ENCODE data around the gene YARS1. TPM values are rescaled to one million over a fixed set of nuclear protein-coding genes. Genes with fewer than 3 reads are reported as not detected.

The YARS1 gene
- total RNA-seq, 1 experiment from 2014 or later, result 244 TPM

- ChIA-PET RAD21 (ENCODE audit: low non-redundant PET in 1 of 2, low total read pairs in 2 of 2, uncharacterized antibody in 2 of 2, unreplicated experiment in 2 of 2) (no interaction called here), POLR2A (no interaction called here), CTCF (no interaction called here)
- no TSS peak for BruUV-seq (replicated peaks)
- H2AFZ ChIP-seq (ENCODE audit: low read depth, low read length, poor library complexity, severe bottlenecking), result no peak overlapping the region
- H3K9me2 ChIP-seq (ENCODE audit: insufficient read depth), result no peaks in the 10 kb centered on the region
- no peak overlapping the region for H3K4me3 ChIP-seq (replicated peaks in 1 of 2; ENCODE audit: low read depth in 1 of 2, low read length in 2 of 2)
- ATAC-seq (no peak), DNase-seq (ENCODE audit: low read depth, low spot score) (no peak)
- no peaks in the 10 kb centered on the region; the same call in 1 of the 2 replicates for H4K20me1 ChIP-seq (ENCODE audit: insufficient read depth)
- intact Hi-C loops (cut with micrococcal nuclease), result no loop called here
- H3K4me2 ChIP-seq (ENCODE audit: low read length), result no peak overlapping the region
- H3K9me3 ChIP-seq (ENCODE audit: control insufficient read depth in 1 of 2, insufficient read depth in 1 of 2, low read depth in 1 of 2, low read length in 2 of 2), result no peaks in the 10 kb centered on the region
- H3K9ac ChIP-seq (ENCODE audit: low read length), result no peak overlapping the region
- no peaks in the 10 kb centered on the region for H3K79me2 ChIP-seq (ENCODE audit: insufficient read depth, low read length)
- no peaks in the 10 kb centered on the region for H3K27me3 ChIP-seq (ENCODE audit: insufficient read depth, low read length)
- H3K4me1 ChIP-seq (ENCODE audit: control insufficient read depth in 1 of 2, insufficient read depth in 2 of 2, low read length in 2 of 2), result no peaks in the 10 kb centered on the region
- TF ChIP-seq, protein P1, sequence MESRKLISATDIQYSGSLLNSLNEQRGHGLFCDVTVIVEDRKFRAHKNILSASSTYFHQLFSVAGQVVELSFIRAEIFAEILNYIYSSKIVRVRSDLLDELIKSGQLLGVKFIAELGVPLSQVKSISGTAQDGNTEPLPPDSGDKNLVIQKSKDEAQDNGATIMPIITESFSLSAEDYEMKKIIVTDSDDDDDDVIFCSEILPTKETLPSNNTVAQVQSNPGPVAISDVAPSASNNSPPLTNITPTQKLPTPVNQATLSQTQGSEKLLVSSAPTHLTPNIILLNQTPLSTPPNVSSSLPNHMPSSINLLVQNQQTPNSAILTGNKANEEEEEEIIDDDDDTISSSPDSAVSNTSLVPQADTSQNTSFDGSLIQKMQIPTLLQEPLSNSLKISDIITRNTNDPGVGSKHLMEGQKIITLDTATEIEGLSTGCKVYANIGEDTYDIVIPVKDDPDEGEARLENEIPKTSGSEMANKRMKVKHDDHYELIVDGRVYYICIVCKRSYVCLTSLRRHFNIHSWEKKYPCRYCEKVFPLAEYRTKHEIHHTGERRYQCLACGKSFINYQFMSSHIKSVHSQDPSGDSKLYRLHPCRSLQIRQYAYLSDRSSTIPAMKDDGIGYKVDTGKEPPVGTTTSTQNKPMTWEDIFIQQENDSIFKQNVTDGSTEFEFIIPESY (IDR thresholded peaks at IDR 0.05; ENCODE audit: extremely low read depth, insufficient replicate concordance, low read length), result no peak
- TF ChIP-seq EZH2 (IDR thresholded peaks at IDR 0.05) (no peak), SP1 (IDR thresholded peaks at IDR 0.05; ENCODE audit: low read depth) (no peak)
- H3K27ac ChIP-seq (ENCODE audit: low read depth, low read length), result no peak overlapping the region
- peaks cover 14 to 17% of the 10 kb centered on the region in 2 experiments; a peak in 2 of 4 replicates for H3K36me3 ChIP-seq (ENCODE audit: control insufficient read depth in 1 of 2, insufficient read depth in 2 of 2, low read length in 2 of 2)
These were observed 42.8 kb upstream of the YARS1 start for GRCh38 chr1:32859915-32860314.

DNA sequence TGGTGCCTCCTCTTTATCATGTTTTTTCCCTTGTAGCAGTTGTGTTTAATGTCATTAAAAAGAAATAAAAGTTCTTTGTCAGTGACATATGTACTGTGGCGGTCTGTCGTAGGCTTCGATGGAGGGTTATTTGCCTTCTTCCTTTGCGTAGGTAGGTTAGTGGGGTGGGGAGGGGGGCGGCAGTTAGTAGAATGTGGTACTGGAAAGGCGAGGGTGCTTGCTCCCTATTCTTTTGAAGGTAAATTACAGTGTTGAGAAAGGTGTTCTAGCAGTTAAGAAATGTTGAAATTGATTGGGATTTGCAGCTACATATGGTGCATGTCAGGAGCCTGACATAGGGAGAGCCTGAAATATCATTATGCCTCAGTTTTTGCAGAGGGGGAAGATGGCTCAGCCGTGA is 41.6 kb upstream of the YARS1 start:
- intact Hi-C loops (cut with micrococcal nuclease), result no loop called here
- Histone ChIP-seq H3K27ac (ENCODE audit: low read depth, low read length) (no peak overlapping the region), H2AFZ (ENCODE audit: low read depth, low read length, poor library complexity, severe bottlenecking) (no peak overlapping the region), H3K9me2 (ENCODE audit: insufficient read depth) (no peaks in the 10 kb centered on the region), H3K36me3 (ENCODE audit: control insufficient read depth in 1 of 2, insufficient read depth in 2 of 2, low read length in 2 of 2) (peaks cover 14 to 24% of the 10 kb centered on the region in 2 experiments; a peak in 2 of 4 replicates), H3K4me2 (ENCODE audit: low read length) (no peak overlapping the region), H3K9ac (ENCODE audit: low read length) (no peak overlapping the region), H4K20me1 (ENCODE audit: insufficient read depth) (no peaks in the 10 kb centered on the region; the same call in 1 of the 2 replicates), H3K9me3 (ENCODE audit: control insufficient read depth in 1 of 2, insufficient read depth in 1 of 2, low read depth in 1 of 2, low read length in 2 of 2) (no peaks in the 10 kb centered on the region), H3K79me2 (ENCODE audit: insufficient read depth, low read length) (no peaks in the 10 kb centered on the region), H3K4me3 (replicated peaks in 1 of 2; ENCODE audit: low read depth in 1 of 2, low read length in 2 of 2) (no peak overlapping the region), H3K27me3 (ENCODE audit: insufficient read depth, low read length) (no peaks in the 10 kb centered on the region), H3K4me1 (ENCODE audit: control insufficient read depth in 1 of 2, insufficient read depth in 2 of 2, low read length in 2 of 2) (no peaks in the 10 kb centered on the region)
- ChIA-PET POLR2A (no interaction called here), RAD21 (ENCODE audit: low non-redundant PET in 1 of 2, low total read pairs in 2 of 2, uncharacterized antibody in 2 of 2, unreplicated experiment in 2 of 2) (no interaction called here), CTCF (no interaction called here)
- BruUV-seq (replicated peaks), result no TSS peak
- no peak for ATAC-seq
- DNase-seq (ENCODE audit: low read depth, low spot score), result no peak
- no peak for TF ChIP-seq EZH2phosphoT487 (IDR thresholded peaks at IDR 0.05; ENCODE audit: borderline replicate concordance)
- no peak for TF ChIP-seq ELF1 (IDR thresholded peaks at IDR 0.05; ENCODE audit: borderline replicate concordance, low read depth)
- TF ChIP-seq JUND (IDR thresholded peaks at IDR 0.05), result no peak
- TF ChIP-seq SIN3A (IDR thresholded peaks at IDR 0.05; ENCODE audit: low read depth), result no peak
- TF ChIP-seq, protein P2, sequence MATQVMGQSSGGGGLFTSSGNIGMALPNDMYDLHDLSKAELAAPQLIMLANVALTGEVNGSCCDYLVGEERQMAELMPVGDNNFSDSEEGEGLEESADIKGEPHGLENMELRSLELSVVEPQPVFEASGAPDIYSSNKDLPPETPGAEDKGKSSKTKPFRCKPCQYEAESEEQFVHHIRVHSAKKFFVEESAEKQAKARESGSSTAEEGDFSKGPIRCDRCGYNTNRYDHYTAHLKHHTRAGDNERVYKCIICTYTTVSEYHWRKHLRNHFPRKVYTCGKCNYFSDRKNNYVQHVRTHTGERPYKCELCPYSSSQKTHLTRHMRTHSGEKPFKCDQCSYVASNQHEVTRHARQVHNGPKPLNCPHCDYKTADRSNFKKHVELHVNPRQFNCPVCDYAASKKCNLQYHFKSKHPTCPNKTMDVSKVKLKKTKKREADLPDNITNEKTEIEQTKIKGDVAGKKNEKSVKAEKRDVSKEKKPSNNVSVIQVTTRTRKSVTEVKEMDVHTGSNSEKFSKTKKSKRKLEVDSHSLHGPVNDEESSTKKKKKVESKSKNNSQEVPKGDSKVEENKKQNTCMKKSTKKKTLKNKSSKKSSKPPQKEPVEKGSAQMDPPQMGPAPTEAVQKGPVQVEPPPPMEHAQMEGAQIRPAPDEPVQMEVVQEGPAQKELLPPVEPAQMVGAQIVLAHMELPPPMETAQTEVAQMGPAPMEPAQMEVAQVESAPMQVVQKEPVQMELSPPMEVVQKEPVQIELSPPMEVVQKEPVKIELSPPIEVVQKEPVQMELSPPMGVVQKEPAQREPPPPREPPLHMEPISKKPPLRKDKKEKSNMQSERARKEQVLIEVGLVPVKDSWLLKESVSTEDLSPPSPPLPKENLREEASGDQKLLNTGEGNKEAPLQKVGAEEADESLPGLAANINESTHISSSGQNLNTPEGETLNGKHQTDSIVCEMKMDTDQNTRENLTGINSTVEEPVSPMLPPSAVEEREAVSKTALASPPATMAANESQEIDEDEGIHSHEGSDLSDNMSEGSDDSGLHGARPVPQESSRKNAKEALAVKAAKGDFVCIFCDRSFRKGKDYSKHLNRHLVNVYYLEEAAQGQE (IDR thresholded peaks at IDR 0.05; ENCODE audit: low read depth), result no peak
- TF ChIP-seq, protein P3, sequence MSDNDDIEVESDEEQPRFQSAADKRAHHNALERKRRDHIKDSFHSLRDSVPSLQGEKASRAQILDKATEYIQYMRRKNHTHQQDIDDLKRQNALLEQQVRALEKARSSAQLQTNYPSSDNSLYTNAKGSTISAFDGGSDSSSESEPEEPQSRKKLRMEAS (IDR thresholded peaks at IDR 0.05), result no peak
- no peak for TF ChIP-seq RAD21 (IDR thresholded peaks at IDR 0.05; ENCODE audit: low read depth)
- no peak for TF ChIP-seq FOSL1 (IDR thresholded peaks at IDR 0.05; ENCODE audit: low read depth)
- no peak for TF ChIP-seq POLR2A (IDR thresholded peaks at IDR 0.05; ENCODE audit: borderline replicate concordance, extremely low read depth, insufficient read depth, insufficient read length)
- TF ChIP-seq, protein P1 (IDR thresholded peaks at IDR 0.05; ENCODE audit: extremely low read depth, insufficient replicate concordance, low read length), result no peak
- no peak for TF ChIP-seq YY1 (IDR thresholded peaks at IDR 0.05; ENCODE audit: extremely low read depth, insufficient replicate concordance, low read depth, low read length)
